A172 (cell line): ENCODE data around the gene PAX7. TPM values are rescaled to one million over a fixed set of nuclear protein-coding genes. Genes with fewer than 3 reads are reported as not detected.
"Not testable (repeated sequence)": the region's sequence is repeated elsewhere in the genome, so short reads cannot be mapped to it uniquely, and the experiment has no call there.

Experiments
- DNase-seq: peaks from one replicate; pipeline ENCODE4 v3.0.0-alpha.2; 2015; ENCODE audit warnings: low spot score
- total RNA-seq: library from RNA; depleted of rRNA; stranded (reverse); fragments of >200 nt; shearing (Covaris generic); gene quantifications from 2 replicates; pipeline ENCODE4 v1.2.3, GENCODE V29; 2014

PAX7 gene
- total RNA-seq, 1 experiment from 2014 or later, result not detected

GRCh38 chr1:18726368-18726767 is 95.7 kb downstream of the PAX7 start:
- no peak for DNase-seq

DNA sequence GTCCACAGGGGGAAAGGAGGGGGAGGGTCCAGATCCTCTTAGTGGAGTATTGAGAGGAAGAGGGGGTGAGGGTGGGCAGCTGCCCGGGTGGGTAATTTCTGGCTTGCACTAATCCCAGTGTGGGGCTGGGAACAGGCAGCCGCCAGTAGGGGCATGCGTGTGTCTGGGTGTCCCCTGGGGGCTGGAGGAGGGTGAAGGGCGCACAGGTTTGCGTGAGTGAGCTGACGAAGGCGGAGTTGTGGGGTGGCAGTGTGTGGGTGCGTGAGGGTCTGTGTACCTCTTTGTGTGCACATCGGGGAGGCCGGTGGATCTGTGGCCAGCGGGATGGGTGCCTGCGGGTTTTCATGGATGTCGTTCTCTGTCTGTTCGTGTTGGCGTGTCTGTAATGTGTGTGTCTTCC is 97.3 kb downstream of the PAX7 start:
- no peak for DNase-seq

- no peak for DNase-seq
Observed at GRCh38 chr1:18730321-18730720, 99.7 kb downstream of the PAX7 start.

DNA sequence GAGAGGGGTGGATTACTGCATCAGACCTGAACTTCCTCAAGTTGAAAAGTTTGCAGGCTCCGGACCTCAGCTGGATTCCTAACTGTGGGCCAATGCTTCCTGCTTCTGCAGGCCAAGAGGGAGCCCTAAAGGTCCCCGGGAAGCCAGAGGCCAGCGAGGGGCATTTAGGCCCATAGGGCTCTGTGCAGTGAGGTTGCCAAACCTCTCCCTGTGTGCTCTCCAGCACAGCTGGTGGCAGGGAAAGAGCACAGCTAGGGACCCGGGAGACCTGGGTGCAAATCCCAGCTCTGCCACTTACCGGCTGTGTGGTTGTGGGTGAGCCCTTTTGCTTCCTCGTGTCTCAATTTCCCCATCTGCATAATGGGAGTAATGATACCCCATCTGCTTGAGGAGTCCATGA is 100.5 kb downstream of the PAX7 start:
- DNase-seq, result no peak

GRCh38 chr1:18731591-18732235 is 101.1 kb downstream of the PAX7 start:
- no peak for DNase-seq

DNA sequence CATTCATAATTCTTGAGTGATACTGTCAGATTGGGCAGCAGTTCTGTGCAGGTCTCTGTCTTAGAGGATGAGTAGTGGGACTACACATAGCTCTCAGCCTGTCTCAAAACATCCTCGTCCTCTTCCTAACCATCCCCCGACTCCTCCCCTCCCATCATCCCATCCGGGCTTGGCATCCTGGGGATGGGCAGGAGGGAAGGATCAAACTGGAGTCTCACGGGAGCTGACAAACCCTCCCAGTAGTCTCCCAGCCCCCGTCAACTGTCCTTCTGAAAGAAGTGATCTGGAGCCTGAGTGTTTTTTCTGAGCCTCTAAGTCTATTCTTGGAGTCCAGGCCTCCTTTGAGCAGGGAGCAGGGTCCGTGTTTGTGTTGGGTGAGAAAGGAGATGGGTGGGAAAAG is 102.0 kb downstream of the PAX7 start:
- DNase-seq, result no peak

DNA sequence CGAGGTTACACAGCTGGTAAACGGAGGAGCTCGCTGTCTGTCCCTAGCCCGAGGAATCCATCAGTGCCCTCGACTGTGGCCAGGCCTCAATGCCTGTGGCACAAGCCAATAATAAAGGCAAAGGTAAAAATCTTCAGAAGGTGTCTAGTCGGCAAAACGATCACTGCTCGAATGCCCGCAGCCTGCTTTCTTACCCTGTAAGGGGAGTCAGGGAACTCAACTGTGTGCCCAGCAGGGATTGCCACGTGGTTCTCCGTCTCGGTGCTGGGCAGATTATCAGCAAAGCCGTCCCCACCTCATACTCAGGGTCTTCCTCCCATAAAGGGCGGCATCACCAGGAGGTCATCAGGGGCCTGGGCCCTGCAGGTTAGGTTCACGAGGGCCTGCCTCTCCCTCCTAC is 103.4 kb downstream of the PAX7 start:
- DNase-seq, result no peak

DNA sequence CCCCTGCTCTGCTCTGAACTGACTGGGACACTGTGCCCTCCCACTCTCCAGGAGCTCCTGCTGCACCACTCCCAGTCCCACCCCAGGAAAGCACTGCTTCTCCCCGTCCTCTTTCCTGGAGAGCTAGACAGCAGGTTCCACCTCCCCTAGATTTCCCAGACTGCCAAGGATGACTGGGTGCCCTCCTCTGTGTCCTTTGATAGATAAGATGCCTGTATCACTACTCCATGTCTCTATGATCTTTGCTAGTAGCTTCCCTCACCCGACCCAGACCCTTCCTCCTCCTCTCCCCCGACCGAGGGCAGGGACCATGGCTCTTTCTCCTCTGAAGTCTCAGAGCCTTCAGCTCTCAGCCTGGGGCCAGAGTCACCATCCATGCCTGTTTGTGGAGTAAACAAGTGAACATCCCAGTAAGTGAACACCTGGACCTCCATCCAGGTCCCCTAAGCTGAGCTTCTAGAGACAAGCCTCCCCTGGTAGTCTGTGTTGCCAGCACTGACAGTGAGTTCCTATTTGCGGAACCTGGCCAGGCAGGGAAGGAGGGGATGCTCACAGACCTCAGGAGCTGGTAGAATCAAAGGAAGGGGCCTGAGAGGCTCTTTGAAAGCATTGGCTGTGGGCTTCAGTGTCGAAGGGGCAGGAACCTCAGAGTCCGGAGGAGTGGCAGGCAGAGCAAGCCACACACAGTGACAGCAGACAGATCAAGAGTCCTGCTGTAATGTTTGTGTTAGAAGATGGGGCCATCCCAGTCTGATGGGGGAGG is 104.0 kb downstream of the PAX7 start:
- DNase-seq, result no peak

GRCh38 chr1:18735224-18735997 is 104.8 kb downstream of the PAX7 start:
- no peak for DNase-seq

GRCh38 chr1:18736958-18737357 is 106.3 kb downstream of the PAX7 start:
- DNase-seq, result no peak

DNA sequence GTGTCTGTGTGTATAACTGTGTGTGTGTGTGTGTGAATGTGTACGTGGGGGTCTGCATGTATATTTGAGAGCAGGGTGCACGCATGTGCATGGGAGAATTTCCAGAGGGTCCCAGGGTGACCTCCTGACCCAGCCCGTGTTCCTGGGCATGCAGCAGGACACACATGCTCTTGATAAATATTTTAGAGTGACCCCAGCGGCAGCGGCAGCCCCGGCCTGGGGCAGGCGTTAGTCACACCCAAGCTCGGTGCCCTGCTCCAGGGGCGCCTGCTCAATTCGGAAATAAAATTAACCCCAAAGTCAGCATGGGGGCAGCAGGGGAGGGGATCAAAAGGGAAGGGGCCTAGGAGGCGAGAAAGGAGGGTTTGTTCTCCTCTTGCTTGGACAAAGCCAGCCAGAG is 107.5 kb downstream of the PAX7 start:
- DNase-seq, result no peak

- DNase-seq, result no peak
Observed at GRCh38 chr1:18738617-18739016, 108.0 kb downstream of the PAX7 start.

DNA sequence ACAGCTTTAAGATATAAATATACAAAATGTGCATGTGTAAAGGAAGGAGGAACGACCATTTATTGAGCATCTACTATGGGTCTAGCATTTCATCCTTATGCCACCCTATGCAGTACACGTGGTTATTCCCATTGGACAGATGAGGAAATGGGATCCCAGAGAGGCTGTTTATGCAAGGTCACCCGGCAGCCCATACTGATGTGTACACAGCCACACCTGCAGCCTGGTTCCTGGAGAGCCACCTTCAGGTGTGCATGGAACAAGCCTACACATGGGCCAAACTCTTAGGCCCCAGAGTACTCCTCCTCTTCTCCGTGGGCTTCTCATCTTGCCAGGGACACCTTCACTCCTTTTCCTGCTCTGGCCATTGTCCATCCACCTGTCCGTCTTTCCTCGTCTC is 108.8 kb downstream of the PAX7 start:
- no peak for DNase-seq

DNA sequence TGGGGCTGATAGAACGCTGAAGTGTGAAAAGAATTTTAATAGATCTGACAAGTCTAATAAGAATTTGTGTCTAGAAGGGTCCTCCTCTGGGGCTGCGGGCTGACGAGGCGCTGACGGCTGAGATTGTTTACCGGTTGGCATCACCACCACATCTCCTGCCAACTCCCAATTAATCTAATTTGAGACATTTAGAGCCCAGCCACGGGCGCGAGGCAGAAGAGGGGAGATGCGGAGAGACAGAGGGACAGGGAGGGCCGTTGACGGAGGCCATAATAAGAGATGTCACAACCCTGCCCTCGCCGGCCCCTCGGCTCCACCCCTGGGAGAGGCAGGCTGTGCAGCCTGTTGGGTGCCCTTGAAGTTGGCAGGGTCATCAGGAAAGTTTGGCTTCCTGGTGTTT is 109.3 kb downstream of the PAX7 start:
- DNase-seq, result no peak

GRCh38 chr1:18740617-18741016 is 110.0 kb downstream of the PAX7 start:
- no peak for DNase-seq

DNA sequence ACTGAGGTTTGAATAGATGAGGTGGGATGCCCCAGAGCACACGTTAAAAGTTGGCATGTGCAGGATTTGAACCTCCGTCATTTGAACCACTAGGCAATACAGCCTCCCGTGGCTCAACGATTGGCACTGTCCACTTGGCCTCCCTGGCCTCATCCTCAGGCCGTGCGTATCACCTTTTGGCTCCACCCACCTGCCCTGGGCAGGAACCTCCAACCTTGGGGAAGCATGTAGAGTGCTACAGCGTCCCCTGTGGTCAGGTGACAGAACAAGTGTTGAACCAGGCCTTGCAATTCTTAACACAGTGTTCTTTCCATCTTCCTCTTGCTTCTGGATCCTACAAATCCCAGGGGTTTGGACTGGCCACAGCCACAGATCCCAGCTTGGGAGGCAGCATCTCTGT is 112.6 kb downstream of the PAX7 start:
- DNase-seq, result no peak

- DNase-seq, result not testable (repeated sequence)
Observed at GRCh38 chr1:18744381-18744780, 113.7 kb downstream of the PAX7 start.

DNA sequence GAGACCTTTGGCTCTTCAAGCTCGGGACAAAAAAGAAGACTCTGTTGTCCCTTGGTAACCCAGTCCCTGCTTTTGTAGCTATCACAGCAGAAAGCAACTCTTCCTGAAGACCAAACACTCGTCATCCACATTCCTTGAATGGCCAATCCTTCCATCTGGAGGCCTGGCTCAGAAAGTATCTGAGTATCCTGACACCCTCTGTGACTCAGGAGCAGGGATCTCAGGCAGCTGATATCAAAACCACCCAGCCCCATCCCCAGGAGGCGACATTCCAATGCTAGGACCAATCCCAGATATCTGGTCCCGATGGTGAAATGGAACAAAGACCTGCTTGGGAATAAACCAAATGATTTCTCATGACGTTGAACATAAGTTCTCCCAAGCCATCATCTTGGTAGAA is 116.3 kb downstream of the PAX7 start:
- no peak for DNase-seq

DNA sequence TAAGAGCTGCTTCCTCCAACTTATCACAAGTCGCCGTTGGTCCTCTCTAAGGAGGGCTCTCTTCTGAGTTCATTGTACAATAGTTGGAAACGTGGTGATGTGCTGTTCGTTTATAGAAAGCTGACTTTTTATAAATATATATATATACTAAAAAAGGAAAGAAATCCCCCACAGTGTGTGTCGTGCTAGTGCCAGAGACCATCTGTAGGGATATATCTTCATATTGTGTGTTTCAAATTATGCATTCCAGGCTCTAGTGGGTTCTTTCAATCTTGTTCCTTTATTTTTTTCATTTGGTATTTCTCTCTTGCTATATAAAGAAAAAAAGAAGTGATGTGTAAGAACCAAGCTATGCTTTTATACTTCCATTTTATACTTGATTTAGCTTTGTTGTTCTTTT is 117.0 kb downstream of the PAX7 start:
- no peak for DNase-seq

DNA sequence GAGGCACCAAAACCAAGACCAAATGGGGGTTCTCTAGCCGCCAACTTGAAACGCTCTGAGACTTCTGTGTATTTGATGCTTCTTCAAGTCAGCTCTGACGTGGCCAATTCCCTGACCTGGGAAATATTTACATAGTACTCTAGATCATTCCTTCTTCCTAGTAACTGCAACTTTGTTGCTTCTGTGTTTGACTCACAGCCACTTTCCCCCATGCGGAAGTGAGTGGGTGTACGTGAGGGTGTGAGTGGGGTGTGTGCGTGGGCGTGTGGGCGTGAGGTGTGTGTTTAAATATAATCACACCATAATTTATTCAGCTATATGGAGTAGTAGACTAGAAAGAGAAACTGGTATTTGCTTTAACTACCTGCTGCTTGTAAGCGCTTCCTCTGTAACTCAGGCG is 117.8 kb downstream of the PAX7 start:
- no peak for DNase-seq

DNA sequence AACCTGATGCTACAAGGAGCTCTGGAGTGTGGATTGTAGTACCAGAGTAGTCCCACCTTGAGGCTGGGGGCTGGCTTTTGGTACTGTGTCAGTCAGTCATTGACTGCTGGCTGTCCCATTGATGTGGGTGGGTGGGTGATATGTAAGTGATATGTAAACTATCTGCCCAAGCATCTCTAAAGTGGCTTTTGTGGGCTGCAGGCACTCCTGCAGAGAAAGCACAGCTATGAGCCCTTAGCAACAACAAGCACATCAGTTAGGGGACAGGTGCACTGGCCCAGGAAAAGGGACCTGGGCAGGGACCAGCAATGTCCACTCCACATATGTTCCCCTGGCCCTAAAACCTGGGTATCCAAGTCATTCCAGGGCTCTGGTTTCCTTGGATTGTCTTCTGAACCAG is 118.9 kb downstream of the PAX7 start:
- no peak for DNase-seq

GRCh38 chr1:18750600-18750999 is 120.0 kb downstream of the PAX7 start:
- DNase-seq, result no peak

GRCh38 chr1:18751425-18751824 is 120.8 kb downstream of the PAX7 start:
- no peak for DNase-seq
